Measurements from ENCODE around the gene UNC45B.
"Not testable (repeated sequence)": the region's sequence is repeated elsewhere in the genome, so short reads cannot be mapped to it uniquely, and the experiment has no call there.

UNC45B gene

GRCh38 chr17:35174835-35175334 lies 27.3 kb downstream of the UNC45B start:
- DNase-seq, result no peak

- DNase-seq, result no peak
These were observed 28.2 kb downstream of the UNC45B start for GRCh38 chr17:35175638-35176415.

- DNase-seq, result no peak
These were observed 29.3 kb downstream of the UNC45B start for GRCh38 chr17:35176897-35177296.

DNA sequence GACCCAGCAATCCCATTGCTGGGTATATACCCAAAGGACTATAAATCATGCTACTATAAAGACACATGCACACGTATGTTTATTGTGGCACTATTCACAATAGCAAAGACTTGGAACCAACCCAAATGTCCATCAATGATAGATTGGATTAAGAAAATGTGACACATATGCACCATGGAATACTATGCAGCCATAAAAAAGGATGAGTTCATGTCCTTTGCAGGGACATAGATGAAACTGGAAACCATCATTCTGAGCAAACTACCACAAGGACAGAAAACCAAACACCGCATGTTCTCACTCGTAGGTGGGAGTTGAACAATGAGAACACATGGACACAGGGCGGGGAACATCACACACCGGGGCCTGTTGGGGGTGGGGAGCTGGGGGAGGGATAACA lies 31.8 kb downstream of the UNC45B start:
- DNase-seq, result not testable (repeated sequence)

DNA sequence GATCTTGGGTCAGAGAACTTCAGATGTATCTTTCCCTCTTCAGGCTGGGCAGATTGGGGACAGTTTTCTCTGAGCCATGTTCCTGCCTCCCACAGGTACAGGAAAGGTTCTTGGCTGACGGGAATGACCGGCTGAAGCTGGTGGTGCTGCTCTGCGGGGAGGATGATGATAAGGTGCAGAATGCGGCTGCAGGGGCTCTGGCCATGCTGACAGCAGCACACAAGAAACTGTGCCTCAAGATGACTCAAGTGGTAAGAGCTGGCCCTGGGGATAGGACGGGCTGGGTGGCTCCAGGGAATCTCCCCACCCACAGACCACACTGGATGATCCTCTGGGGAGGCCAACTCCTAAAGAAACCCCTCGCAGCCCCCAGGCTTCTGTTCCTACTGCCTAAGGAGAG lies 35.7 kb downstream of the UNC45B start:
- DNase-seq, result no peak

GRCh38 chr17:35184274-35184673 lies 36.7 kb downstream of the UNC45B start:
- DNase-seq, result no peak

- no peak for DNase-seq
These were observed 38.2 kb downstream of the UNC45B start for GRCh38 chr17:35185849-35186248.

DNA sequence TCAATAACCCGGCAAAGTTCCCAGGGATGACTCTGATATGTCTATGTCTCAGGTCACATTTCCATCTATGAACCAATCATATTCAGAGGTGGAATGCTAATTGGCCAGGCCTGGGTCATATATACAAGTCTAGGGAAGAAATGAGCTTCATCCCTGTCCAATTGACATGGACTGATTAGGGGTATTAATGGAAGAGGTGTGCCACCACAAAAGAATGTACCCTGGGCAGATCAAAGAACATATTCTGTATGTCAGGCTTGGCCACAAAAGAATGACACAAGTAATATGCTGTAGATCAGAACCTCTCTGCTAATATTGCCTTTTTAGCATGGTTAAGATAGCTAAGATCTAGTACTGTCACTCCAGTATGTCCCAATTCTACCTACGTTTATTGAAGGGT lies 39.9 kb downstream of the UNC45B start:
- no peak for DNase-seq

DNA sequence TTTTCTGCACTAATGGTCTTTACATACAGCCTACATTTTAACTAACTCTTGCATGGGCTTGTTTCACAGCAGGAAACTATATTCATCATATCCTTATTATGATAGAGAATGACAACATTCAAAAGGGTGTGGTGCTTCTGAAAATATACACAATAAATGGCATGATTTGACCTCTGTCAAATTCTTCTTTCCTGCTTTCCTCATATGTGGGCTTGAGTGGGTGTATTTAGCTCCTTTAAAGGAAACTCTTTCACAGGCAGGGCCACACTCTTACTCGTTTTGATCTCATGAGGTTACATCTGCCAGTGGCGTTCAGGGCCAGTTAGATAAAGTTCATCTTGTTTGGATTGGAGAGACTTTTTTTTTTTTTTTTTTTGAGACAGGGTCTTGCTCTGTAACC lies 40.5 kb downstream of the UNC45B start:
- DNase-seq, result no peak

DNA sequence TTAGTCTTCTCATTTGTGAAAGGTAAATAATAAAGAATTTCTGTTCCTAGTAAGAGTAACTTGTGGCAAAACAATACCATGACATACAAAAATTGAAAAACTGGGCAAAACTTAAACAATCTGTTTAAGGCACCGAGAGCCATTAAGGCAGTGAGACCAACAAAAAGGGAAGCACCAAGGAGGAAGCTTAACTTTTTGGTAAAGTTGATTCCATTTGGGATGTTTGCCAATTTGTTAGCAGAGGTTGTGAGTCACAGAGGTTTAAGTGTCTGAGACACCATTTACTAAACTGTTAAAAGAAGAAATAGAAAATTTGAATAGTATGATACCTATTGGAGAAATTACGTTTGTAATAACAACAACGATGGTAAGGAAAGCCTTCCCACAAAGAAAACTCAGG lies 41.7 kb downstream of the UNC45B start:
- DNase-seq, result no peak

- no peak for DNase-seq
These were observed 43.5 kb downstream of the UNC45B start for GRCh38 chr17:35191001-35191695.

DNA sequence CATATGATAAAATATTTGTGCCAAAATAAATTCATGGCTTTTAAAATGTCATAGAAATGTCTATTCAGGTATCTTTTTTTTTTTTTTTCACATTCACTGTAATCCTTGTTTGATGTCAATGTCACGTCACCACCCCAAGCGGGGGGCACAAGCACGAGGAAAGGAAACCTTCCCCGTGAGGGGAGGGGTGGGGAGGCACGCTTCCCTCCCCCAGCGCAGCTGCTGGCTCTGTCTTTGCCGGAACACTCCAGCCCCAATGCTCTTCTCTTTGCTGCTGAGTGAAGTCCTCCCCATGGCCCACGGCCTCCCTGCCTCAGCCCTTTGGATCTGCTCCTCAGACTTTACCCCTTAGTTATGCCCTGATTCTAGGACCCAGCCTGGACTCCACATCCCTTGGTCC lies 45.1 kb downstream of the UNC45B start:
- no peak for DNase-seq

GRCh38 chr17:35194001-35194400 lies 46.4 kb downstream of the UNC45B start, which contains the start of gene SLC35G3:
TSS of gene SLC35G3 (minus strand) at chr17:35194393. CDS start at chr17:35194307, 86 bp downstream.
- not testable (repeated sequence) for DNase-seq

GRCh38 chr17:35195062-35195461 lies 47.4 kb downstream of the UNC45B start:
- not testable (repeated sequence) for DNase-seq

DNA sequence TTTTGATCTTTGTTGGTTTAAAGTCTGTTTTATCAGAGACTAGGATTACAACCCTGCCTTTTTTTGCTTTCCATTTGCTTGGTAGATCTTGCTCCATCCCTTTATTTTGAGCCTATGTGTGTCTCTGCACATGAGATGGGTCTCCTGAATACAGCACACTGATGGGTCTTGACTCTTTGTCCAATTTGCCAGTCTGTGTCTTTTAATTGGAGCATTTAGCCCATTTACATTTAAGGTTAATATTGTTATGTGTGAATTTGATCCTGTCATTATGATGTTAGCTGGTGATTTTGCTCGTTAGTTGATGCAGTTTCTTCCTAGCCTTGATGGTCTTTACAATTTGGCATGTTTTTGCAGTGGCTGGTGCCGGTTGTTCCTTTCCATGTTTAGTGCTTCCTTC lies 55.0 kb downstream of the UNC45B start:
- not testable (repeated sequence) for DNase-seq

GRCh38 chr17:35210741-35211140 lies 63.1 kb downstream of the UNC45B start:
- no peak for DNase-seq

- DNase-seq, result no peak
These were observed 65.1 kb downstream of the UNC45B start for GRCh38 chr17:35212668-35213067.

GRCh38 chr17:35213412-35213940 lies 65.9 kb downstream of the UNC45B start:
- no peak for DNase-seq

- no peak for DNase-seq
These were observed 66.6 kb downstream of the UNC45B start for GRCh38 chr17:35214192-35214591.

DNA sequence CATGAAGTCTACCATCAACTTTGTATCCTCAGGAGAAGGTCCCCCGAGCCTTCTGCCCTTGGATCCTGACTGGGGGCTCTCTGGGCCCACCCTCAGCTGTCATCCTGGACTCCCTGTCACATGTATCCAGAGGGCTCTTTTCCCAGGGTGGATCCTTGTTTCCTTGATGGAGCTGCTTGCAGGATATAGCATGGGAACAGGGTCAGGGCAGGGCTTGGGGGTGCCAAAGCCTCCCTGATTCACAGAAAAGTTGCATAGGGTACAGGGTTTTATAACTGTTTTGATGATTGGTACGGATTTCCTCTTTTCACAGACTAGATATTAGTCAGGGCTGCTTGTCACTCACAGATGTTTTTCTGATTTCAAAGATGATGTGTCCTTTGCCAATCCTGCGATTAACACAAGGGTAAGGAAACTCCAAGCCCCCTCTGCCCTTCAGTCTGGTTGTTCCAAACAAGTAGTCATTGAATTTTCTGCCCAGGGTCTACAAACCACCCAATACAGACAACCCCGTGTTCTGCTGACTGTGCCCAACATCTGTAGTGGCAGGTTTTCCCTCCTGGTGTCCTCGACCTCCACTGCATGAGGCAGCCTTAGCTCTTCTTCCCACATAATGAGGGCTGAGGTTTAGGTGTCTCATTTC lies 67.1 kb downstream of the UNC45B start:
- no peak for DNase-seq

DNA sequence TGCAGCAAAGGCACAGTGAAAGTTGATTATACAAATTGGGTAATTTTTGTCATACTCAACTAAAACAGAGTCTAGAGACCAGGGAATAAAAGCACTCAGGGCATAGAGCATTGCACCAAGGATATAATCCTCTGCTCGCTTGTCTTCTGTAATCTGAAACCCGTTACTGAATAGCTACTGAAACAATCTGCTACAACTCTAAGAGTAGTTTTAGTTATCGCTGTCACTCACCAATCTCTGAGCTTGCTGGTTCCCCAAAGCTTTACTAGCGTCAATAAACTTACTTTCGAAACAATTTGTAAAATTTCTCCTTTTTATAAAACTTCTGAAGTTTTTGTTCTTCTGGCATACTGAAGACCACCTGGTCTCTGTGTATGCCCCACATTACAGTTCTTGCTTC lies 69.5 kb downstream of the UNC45B start:
- DNase-seq, result no peak

DNA sequence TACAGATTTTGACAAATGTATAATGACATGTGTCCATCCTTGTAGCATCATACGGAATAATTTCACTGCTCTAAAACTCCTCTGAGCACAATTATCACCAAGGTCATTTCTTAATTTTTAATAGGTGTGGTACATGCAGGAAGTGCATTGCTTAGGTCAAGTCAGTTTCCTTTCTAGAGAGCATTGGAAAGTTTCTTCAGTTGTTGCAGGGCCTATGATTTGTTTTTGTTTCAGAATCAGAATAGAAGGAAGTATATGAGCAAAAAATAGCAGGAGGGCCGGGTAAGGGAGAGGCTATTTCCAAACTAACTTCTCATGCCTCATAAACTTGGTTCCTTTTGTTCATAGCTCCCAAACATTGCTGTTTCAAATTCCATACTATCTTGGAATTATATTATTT lies 71.3 kb downstream of the UNC45B start:
- no peak for DNase-seq

- no peak for DNase-seq
These were observed 74.8 kb downstream of the UNC45B start for GRCh38 chr17:35222452-35222851.

Data from NCI-H1694 (cell line).